ENCODE measurements around the gene NFE2L1.
"Not testable (repeated sequence)": the region's sequence is repeated elsewhere in the genome, so short reads cannot be mapped to it uniquely, and the experiment has no call there.

Gene NFE2L1

GRCh38 chr17:48070195-48070594 is 22.0 kb downstream of the NFE2L1 start:
- no peak for DNase-seq

- no peak for DNase-seq
Observed at GRCh38 chr17:48071654-48072053, 23.5 kb downstream of the NFE2L1 start.

GRCh38 chr17:48072811-48073210 is 24.7 kb downstream of the NFE2L1 start:
- DNase-seq: not testable (repeated sequence)

GRCh38 chr17:48073566-48074094 is 25.5 kb downstream of the NFE2L1 start:
- DNase-seq: not testable (repeated sequence)

GRCh38 chr17:48074322-48075081 is 26.3 kb downstream of the NFE2L1 start:
- DNase-seq: peak; percentile 34 to 74 (median 60)

- not testable (repeated sequence) for DNase-seq
Observed at GRCh38 chr17:48077152-48077551, 29.0 kb downstream of the NFE2L1 start.

- no peak for DNase-seq
Observed at GRCh38 chr17:48081858-48082257, 33.7 kb downstream of the NFE2L1 start.

- no peak for DNase-seq
Observed at GRCh38 chr17:48084932-48085331, 36.8 kb downstream of the NFE2L1 start.

GRCh38 chr17:48093341-48094045 is 45.3 kb downstream of the NFE2L1 start:
- no peak for DNase-seq

- no peak for DNase-seq
Observed at GRCh38 chr17:48095611-48096010, 47.5 kb downstream of the NFE2L1 start.

GRCh38 chr17:48100160-48100559 is 52.0 kb downstream of the NFE2L1 start:
- no peak for DNase-seq

- DNase-seq: no peak
Observed at GRCh38 chr17:48100591-48101011, 52.4 kb downstream of the NFE2L1 start.

GRCh38 chr17:48101012-48101720 is 53.0 kb downstream of the NFE2L1 start, which contains the start of gene CBX1:
TSS of gene CBX1 (minus strand) at chr17:48101478. CDS start at chr17:48077004, 24,474 bp downstream.
- DNase-seq: peak; percentile 87 to 96 (median 89)

- no peak for DNase-seq
Observed at GRCh38 chr17:48102043-48102750, 54.0 kb downstream of the NFE2L1 start.

- peak in 1 of 5 donors; percentile 53 for DNase-seq
Observed at GRCh38 chr17:48102798-48103715, 54.9 kb downstream of the NFE2L1 start.

- no peak for DNase-seq
Observed at GRCh38 chr17:48104440-48104839, 56.3 kb downstream of the NFE2L1 start.

GRCh38 chr17:48106802-48107136 is 58.6 kb downstream of the NFE2L1 start:
- DNase-seq: no peak

GRCh38 chr17:48107137-48108055 is 59.2 kb downstream of the NFE2L1 start, which contains the start of gene SNX11:
TSS of gene SNX11 (plus strand) at chr17:48107766. CDS start at chr17:48112044, 4,278 bp downstream.
- DNase-seq: peak; percentile 89 to 97 (median 95)

GRCh38 chr17:48110761-48111160 is 62.6 kb downstream of the NFE2L1 start:
- no peak for DNase-seq
